NCI-H69 (cell line): ENCODE measurements around the gene CASP10.

Experiments
- DNase-seq: peaks from one replicate; lab custom pipeline; 2025; lab: John Stamatoyannopoulos, UW

CASP10 gene

DNA sequence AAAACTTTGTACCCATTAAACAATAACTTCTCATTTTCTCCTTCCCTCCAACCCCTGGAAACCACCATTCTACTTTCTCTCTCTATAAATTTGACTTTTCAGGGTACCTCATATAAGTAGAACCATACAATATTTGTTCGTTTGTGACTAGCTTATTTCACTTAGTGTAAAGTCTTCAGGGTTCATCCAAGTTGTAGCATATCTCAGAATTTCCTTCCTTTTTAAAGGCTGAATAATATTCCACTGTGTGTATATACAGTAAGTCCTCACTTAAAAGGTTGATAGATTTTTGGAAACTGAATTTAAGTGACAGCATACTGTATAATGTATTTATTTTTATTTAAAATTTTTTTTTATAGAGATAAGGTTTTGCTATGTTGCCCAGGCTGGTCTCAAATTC, 13.9 kb downstream of the CASP10 start:
- no peak for DNase-seq

GRCh38 chr2:201197781-201198180, 14.8 kb downstream of the CASP10 start:
- no peak for DNase-seq

DNA sequence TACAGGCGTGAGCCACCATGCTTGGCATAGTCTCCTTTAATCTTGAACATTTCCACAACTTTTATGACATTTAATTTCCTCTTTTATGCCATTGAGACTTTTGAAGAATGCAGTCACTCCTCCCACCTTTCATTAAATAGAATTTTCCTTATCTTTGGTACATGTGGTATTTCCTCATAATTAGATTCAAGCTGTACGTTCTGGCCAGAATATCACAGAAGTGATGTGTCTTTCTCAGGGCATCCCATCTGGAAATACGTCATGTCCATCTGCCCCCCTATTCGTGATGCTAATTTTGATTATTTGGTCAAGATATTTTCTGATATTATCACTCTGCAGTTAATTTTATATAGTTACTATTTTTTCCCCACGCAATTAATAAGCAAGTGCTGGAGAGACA, 16.9 kb downstream of the CASP10 start:
- no peak for DNase-seq

DNA sequence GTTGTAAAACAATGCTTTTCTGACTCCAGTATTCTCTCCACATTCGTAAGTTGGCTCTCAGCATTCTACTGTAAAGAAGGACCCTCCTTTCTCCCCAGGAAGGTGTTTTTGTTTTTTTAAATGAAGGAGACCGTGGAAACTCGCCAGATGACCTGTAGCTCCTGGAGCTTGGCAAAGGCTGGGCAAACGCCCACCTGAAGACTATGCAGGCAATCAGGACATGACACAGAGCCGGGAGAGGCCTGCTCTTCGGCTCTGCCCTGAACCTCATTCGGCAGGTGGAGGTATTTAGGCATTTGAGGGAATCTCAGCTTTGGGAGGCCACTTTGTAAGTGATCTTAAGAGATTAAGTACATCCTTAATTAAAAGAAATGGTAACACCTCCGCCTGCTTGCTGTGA, 17.4 kb downstream of the CASP10 start:
- DNase-seq, result no peak

DNA sequence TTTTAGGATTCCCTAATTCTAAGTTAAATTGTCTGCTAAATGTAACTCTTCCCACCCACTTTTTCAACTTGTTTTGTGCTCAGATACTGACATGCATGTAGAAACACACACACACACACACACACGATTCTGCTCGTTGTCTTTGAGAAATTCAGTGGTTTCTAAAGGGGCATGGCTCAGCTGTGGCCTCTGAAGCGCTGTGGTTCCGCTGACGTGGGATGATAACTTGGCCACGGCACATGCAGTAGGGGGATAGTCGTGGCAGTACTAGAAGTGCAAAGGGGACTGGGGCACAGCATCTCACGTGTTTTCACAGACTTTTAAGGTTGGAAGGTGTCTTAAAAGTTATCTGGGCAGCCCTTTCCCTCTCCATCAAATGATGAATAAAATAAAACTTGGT, 18.4 kb downstream of the CASP10 start:
- DNase-seq, result no peak

DNA sequence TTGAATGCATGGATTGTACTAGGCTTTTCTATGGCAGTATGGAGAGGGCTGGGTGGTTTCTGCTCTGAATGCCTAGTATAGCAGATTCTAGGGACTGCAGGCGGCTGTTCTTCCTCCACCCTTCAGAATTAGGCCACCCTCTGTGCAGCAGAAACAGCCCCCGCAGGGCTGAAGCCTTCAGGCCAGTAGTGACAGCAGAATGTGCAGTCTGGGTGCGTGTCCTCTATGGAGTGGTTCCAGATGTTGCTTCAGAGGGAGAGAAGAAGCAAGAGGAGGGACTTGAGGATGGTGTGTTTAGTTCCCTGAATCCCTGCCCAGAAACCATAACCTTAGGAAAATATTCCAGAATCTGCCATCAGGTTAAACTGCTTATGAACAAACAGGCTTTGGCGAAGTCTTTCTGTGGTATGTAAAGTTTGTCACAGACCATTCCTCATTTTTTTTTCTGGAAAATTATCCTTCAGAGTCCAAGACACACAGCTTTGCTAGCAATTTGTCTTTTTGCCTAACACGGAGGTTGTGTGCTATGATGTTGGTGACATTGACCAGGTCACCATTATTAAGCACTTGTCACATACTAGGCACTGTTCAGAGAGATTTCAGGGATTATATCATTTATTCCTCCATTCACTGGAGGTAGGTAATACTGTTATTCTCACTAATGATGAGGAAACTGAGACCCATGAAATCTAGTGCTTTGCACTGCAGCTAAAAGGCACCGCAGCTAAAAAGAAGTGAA, 21.1 kb downstream of the CASP10 start:
- DNase-seq, result peak; percentile 40

DNA sequence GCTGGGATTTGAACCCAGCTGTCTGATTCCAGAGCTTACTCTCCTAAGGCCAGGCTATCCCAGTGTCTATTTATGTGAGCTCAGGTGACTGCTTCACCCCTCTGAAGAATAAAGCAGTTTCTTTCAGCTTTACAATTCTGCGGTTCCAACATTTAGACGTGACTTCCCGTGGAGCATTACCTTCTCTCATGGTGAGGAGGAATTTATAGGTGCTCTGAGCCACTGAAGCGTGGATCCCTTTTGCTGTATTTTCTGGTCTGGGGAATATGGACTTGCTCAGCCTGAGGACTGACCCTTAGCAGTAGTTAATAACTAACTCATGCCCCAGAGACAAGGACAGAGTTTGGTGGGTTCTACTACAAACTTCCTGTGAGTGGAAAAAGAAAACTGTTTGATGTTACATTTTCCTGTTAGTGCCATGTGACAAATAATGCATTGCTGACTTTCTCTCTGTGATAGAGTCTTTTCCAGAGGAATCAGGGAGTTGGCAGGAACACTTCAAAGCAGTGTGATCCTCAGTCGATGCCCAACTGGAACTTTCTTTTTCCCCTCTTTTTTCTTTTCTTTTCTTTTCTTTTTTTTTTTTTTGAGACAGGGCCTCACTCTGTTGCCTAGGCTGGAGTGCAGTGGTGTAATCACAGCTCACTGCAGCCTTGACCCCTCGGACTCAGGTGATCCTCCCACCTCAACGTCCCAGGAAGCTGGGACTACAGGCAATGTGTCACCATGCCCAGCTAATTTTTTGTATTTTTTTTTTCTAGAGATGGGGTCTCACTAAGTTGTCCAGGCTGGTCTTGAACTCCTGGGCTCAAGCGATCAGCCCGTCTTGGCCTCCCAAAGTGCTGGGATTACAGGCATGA, 21.9 kb downstream of the CASP10 start:
- no peak for DNase-seq

GRCh38 chr2:201205515-201205849, 22.5 kb downstream of the CASP10 start:
- no peak for DNase-seq

DNA sequence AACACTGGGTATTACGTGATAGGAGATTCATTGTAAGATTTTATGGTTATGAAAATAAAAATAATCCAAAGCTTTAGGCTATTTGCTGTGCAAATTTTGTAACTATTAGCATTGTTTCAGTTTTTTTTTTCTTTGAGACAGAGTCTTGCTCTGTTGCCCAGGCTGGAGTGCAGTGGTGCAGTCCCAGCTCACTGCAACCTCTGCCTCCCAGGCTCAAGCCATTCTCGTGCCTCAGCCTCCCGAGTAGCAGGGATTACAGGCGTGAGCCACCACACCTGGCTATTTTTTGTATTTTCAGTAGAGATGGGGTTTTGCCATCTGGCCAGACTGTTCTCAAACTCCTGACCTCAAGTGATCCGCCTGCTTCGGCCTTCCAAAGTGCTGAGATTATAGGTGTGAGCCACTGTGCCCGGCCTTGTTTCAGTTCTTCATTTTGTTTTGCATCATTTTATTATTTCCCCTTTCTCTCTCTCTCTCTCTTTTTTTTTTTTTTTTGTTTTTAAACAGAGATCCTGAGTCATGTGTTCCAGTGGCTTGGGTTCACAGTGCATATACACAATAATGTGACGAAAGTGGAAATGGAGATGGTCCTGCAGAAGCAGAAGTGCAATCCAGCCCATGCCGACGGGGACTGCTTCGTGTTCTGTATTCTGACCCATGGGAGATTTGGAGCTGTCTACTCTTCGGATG, 25.8 kb downstream of the CASP10 start:
- DNase-seq, result no peak

DNA sequence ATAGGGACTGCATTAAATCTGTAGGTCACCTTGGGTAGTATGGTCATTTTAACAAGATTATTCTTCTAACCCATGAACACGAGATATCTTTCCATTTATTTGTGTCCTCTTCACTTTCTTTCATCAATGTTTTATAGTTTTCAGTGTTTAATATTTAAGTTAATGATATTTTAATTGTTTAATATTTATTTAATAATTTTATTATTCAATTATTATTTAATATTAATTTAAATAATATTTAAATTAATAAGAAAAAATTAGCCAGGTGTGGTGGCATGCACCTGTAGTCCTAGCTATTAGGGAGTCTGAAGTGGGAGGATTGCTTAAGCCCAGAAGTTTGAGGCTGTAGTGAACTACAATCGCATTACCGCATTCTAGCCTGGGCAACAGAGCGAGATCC, 33.0 kb downstream of the CASP10 start:
- DNase-seq, result no peak

DNA sequence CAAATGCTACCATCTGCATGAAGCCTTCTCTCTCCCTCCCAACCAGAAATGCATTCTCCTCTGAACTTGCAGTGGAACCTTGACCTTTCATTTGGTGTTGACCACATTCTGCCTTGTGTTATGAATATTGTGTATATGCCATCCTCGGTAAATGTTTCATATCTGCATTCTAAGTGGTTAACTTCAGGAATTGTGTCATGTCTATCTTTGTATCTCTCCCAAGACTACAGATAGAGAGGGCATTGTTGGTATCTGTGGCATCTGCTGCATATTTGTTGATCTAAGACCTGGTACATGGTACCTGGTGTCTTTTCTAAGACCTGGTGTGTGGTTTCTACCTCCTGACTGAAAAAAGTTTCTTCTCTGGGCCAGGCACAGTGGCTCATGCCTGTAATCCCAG, 34.0 kb downstream of the CASP10 start:
- no peak for DNase-seq

- DNase-seq, result peak; percentile 21
Measured at GRCh38 chr2:201218780-201219179, 35.8 kb downstream of the CASP10 start.

DNA sequence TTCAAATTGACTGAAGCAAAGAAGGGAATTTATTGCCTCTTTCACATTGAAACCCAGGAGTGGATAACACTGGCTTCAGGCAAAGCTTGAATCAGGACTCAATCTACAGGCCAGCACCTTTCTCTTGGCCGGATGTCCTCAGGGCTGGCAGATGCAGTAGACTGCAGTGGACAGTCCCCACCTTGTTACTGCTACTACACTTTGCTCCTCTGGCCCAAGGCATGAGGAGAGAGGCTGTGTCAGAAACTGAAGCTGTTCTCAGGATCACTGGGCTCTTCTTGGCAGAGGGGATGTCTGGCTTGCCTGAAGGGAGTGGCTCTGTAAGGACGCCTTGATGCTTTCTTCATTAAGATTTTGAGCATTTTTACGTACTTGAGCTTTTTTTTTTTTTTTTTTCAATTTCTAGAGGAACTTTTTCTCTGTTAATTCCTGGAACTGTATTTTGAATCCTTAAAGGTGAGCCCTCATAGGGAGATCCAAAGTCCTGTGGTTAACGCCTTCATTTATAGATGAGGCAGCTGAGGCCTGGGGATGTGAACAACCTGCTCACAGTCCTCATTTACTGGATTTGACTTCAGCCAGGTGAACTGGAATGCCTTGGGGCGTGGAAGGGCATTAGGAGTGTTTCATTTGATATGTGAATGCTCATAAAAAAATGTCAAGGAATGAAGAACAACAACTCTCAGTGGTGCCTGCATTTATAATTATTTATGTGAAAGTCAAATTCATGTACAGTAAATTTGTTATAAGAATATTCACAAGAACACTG, 36.6 kb downstream of the CASP10 start:
- DNase-seq, result peak; percentile 2

GRCh38 chr2:201220102-201220570, 37.2 kb downstream of the CASP10 start:
- peak; percentile 73 for DNase-seq

GRCh38 chr2:201223089-201224073, 40.4 kb downstream of the CASP10 start:
- no peak for DNase-seq

- DNase-seq, result no peak
Measured at GRCh38 chr2:201228271-201228911, 45.5 kb downstream of the CASP10 start.

- no peak for DNase-seq
Measured at GRCh38 chr2:201228912-201229290, 46.0 kb downstream of the CASP10 start.

DNA sequence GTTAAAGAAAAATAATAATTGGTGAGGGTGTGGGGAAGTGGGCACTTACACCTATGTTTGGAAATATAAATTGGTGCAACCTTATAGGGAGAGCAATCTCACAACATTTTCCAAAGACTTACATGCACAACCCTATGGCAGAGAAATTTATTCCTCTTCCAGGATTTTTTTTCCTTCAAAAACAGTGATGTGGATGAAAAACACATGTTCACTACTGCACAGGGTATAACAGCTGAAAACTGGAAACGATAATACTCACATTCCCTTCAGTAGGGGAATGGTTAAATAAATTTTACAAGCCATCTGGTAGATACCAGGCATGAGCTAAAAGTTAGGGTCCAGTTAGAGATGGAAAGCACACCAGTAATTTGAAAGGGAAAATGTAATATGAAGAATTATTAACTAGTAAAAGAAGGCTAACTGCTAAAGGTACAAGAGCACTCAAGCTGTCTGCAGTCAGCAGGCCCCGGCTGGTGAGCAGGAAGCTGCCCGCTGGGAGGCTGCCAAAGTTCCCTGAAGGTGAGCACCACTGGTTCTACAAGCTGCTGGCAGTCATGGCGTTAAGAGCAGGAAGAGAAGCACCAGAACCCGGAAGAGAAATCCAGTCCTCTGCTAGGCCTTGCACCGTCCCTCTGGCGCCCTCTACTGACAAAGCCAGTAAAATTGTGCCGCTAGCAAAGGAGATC, 49.0 kb downstream of the CASP10 start:
- peak; percentile 90 for DNase-seq

DNA sequence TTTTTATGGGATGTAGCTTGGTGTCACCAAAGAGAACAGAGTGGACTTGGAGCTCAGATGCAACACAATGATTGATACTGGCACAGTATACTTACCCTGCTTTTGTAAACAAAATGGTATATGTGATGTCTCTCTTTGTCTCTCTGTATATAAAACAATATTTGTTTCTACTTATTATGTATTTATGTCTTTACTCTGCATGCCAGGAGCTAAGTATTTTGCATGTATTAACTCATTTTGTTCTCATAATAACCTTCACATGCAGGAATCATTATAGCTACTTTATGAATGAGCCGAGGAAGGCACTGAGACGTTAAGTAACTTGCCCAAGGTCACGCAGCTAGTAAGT, 49.5 kb downstream of the CASP10 start:
- no peak for DNase-seq
